ENCODE results near the gene PEX14. TPM values are rescaled to one million over a fixed set of nuclear protein-coding genes. Genes with fewer than 3 reads are reported as not detected.

Gene PEX14
- total and polyA plus RNA-seq, 9 of the 15 experiments (the other 6 are each of a cell fraction or from before 2014, with no cell fraction given), result 2.6 to 45.7 (median 22.7) TPM

DNA sequence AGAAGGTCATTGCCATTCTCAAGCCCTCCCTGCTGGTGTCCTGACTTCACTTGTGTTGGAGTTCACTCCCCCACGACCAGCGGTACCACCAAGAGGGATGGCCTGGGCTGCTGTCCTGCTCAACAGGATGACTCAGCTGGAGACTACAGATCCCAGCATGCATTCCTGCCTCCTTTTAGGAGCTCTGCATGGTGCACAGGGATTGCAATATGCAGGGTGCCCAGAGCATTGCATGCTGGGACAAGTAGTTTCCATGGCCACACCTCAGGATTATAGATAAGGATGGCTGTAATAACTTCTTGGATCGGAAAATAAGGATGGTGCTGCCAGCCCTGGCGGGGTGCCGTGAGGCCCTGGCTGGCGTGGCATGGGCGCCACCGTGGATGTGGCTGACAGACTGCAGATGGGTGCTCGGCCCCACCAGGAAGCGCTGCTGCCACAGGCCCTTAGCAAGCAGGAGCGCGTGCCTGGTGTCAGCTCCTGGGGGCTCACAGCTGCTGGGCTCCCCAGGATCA is 171.7 kb downstream of the PEX14 start (continued):
- TF ChIP-seq SNAPC5 (CRISPR knock-in tag; IDR thresholded peaks at IDR 0.05) (no peak), PTTG1 (tag; IDR thresholded peaks at IDR 0.05; ENCODE audit: low read depth) (no peak), JUN (IDR thresholded peaks at IDR 0.05; ENCODE audit: borderline replicate concordance, low read depth, low read length) (peak; percentile 92), JUN (CRISPR knock-in tag; IDR thresholded peaks at IDR 0.05; ENCODE audit: borderline replicate concordance) (peak; percentile 73; the same call in 1 of the 2 replicates), CHD4 (IDR thresholded peaks at IDR 0.05; ENCODE audit: insufficient read depth, insufficient replicate concordance, low read depth, low read length, poor library complexity, severe bottlenecking) (no peak), RFX7 (CRISPR knock-in tag; IDR thresholded peaks at IDR 0.05) (no peak), PURB (CRISPR knock-in tag; IDR thresholded peaks at IDR 0.05; ENCODE audit: low read depth) (no peak), ZBED1 (IDR thresholded peaks at IDR 0.05) (no peak), DIDO1 (tag; IDR thresholded peaks at IDR 0.05; ENCODE audit: low read depth) (no peak), ZNF175 (CRISPR knock-in tag; IDR thresholded peaks at IDR 0.05; ENCODE audit: low read depth) (no peak), E2F1 (CRISPR knock-in tag; IDR thresholded peaks at IDR 0.05) (no peak), TRIM28 (IDR thresholded peaks at IDR 0.05) (no peak), NFE2 (IDR thresholded peaks at IDR 0.05; ENCODE audit: low read depth) (peak; percentile 80), NR2F6 (CRISPR knock-in tag; IDR thresholded peaks at IDR 0.05) (no peak), ZNF274 (IDR thresholded peaks at IDR 0.05; ENCODE audit: borderline replicate concordance, low read depth, low read length) (no peak), GABPA (tag; conservative IDR thresholded peaks at IDR 0.05; ENCODE audit: low read depth) (no peak), PHB (CRISPR knock-in tag; IDR thresholded peaks at IDR 0.05) (no peak), ZNF583 (CRISPR knock-in tag; IDR thresholded peaks at IDR 0.05) (no peak), ZFP30 (CRISPR knock-in tag; IDR thresholded peaks at IDR 0.05; ENCODE audit: borderline replicate concordance) (no peak), ARID1B (IDR thresholded peaks at IDR 0.05) (no peak), FOXA1 (IDR thresholded peaks at IDR 0.05; ENCODE audit: borderline replicate concordance) (no peak), SP2 (IDR thresholded peaks at IDR 0.05; ENCODE audit: extremely low read depth, low read depth, low read length, poor library complexity, severe bottlenecking) (no peak), MAFG (tag; conservative IDR thresholded peaks at IDR 0.05) (peak; percentile 33; the same call in 1 of the 2 replicates), SMARCA5 (IDR thresholded peaks at IDR 0.05) (no peak), ZNF140 (CRISPR knock-in tag; IDR thresholded peaks at IDR 0.05) (no peak)
- TF ChIP-seq, protein P1, sequence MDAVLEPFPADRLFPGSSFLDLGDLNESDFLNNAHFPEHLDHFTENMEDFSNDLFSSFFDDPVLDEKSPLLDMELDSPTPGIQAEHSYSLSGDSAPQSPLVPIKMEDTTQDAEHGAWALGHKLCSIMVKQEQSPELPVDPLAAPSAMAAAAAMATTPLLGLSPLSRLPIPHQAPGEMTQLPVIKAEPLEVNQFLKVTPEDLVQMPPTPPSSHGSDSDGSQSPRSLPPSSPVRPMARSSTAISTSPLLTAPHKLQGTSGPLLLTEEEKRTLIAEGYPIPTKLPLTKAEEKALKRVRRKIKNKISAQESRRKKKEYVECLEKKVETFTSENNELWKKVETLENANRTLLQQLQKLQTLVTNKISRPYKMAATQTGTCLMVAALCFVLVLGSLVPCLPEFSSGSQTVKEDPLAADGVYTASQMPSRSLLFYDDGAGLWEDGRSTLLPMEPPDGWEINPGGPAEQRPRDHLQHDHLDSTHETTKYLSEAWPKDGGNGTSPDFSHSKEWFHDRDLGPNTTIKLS (IDR thresholded peaks at IDR 0.05; ENCODE audit: borderline replicate concordance, low read depth), result no peak; the same call in 1 of the 2 replicates
- TF ChIP-seq, protein P2, sequence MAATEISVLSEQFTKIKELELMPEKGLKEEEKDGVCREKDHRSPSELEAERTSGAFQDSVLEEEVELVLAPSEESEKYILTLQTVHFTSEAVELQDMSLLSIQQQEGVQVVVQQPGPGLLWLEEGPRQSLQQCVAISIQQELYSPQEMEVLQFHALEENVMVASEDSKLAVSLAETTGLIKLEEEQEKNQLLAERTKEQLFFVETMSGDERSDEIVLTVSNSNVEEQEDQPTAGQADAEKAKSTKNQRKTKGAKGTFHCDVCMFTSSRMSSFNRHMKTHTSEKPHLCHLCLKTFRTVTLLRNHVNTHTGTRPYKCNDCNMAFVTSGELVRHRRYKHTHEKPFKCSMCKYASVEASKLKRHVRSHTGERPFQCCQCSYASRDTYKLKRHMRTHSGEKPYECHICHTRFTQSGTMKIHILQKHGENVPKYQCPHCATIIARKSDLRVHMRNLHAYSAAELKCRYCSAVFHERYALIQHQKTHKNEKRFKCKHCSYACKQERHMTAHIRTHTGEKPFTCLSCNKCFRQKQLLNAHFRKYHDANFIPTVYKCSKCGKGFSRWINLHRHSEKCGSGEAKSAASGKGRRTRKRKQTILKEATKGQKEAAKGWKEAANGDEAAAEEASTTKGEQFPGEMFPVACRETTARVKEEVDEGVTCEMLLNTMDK (IDR thresholded peaks at IDR 0.05; ENCODE audit: borderline replicate concordance, insufficient read depth, low read depth, low read length, poor library complexity, severe bottlenecking), result no peak
